ENCODE data around the gene SCAF1.

- no peak for TF ChIP-seq RCOR1 (conservative IDR thresholded peaks at IDR 0.05; ENCODE audit: low read depth, low read length)
- no peak for TF ChIP-seq EP300 (IDR thresholded peaks at IDR 0.05; ENCODE audit: borderline replicate concordance in 1 of 2, control insufficient read depth in 1 of 2, low read depth in 2 of 2, low read length in 2 of 2)
Observed at GRCh38 chr19:49631014-49631588, 10.9 kb upstream of the SCAF1 start.
